Measurements from ENCODE around the gene GRK4.

The GRK4 gene

GRCh38 chr4:2927016-2927695 is 36.2 kb upstream of the GRK4 start:
- H3K4me3 ChIP-seq (ENCODE audit: low read depth, low read length): no peak overlapping the region
- POLR2A ChIA-PET: no interaction called here
- TF ChIP-seq CTCF (IDR thresholded peaks at IDR 0.05; ENCODE audit: insufficient read depth, low read length, missing control alignments): no peak
- CTCF ChIA-PET: interaction anchor here (1.5 kb wide), 1 partner anchor 163 kb away, joined by 7 read pairs; no protein-coding TSS in a partner anchor
- no peak for DNase-seq (ENCODE audit: low read depth, low spot score)

- POLR2A ChIA-PET: no interaction called here
Observed at GRCh38 chr4:2927696-2928075, 35.7 kb upstream of the GRK4 start.

DNA sequence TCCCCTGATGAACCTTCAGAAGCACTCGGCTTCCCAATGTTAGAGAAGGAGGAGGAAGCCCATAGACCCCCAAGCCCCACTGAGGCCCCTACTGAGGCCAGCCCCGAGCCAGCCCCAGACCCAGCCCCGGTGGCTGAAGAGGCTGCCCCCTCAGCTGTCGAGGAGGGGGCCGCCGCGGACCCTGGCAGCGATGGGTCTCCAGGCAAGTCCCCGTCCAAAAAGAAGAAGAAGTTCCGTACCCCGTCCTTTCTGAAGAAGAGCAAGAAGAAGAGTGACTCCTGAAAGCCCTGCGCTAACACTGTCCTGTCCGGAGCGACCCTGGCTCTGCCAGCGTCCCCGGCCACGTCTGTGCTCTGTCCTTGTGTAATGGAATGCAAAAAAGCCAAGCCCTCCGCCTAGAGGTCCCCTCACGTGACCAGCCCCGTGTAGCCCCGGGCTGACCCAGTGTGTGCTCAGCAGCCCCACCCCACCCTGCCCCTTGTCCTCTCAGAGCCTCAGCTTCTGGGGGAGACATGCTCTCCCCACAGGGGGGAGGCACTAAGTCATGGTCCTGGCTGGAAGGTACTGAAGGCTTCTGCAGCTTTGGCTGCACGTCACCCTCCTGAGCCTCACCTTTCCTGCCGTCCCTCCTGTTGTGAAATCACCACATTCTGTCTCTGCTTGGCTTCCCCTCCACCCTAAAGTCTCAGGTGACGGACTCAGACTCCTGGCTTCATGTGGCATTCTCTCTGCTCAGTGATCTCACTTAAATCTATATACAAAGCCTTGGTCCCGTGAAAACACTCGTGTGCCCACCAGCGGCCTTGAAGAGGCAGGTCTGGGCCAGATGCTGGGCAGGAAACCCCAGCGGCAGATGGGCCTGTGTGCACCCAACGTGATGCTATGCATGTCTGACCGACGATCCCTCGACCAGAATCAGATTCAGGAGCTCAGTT is 34.9 kb upstream of the GRK4 start:
- CTCF ChIA-PET: interaction anchor here (1.5 to 1.6 kb wide), 2 partner anchors 164 kb away, joined by 4 to 7 read pairs; no protein-coding TSS in a partner anchor
- no peak overlapping the region for H3K4me3 ChIP-seq (ENCODE audit: low read depth, low read length)
- no peak for DNase-seq (ENCODE audit: low read depth, low spot score)
- TF ChIP-seq CTCF (IDR thresholded peaks at IDR 0.05; ENCODE audit: insufficient read depth, low read length, missing control alignments): no peak
- POLR2A ChIA-PET: no interaction called here

More at GRCh38 chr4:2927696-2928075, 35.7 kb upstream of the GRK4 start:
- no peak for TF ChIP-seq CTCF (IDR thresholded peaks at IDR 0.05; ENCODE audit: insufficient read depth, low read length, missing control alignments)
- CTCF ChIA-PET: interaction anchor here (1.5 kb wide), 1 partner anchor 164 kb away, joined by 7 read pairs; no protein-coding TSS in a partner anchor
- H3K4me3 ChIP-seq (ENCODE audit: low read depth, low read length): no peak overlapping the region
- no peak for DNase-seq (ENCODE audit: low read depth, low spot score)

- TF ChIP-seq CTCF (IDR thresholded peaks at IDR 0.05; ENCODE audit: insufficient read depth, low read length, missing control alignments): no peak
- H3K4me3 ChIP-seq (ENCODE audit: low read depth, low read length): no peak overlapping the region
- ChIA-PET CTCF (interaction anchor here (1.6 kb wide), 1 partner anchor 165 kb away, joined by 4 read pairs; no protein-coding TSS in a partner anchor), POLR2A (no interaction called here)
- no peak for DNase-seq (ENCODE audit: low read depth, low spot score)
Observed at GRCh38 chr4:2929469-2929868, 33.9 kb upstream of the GRK4 start.

DNA sequence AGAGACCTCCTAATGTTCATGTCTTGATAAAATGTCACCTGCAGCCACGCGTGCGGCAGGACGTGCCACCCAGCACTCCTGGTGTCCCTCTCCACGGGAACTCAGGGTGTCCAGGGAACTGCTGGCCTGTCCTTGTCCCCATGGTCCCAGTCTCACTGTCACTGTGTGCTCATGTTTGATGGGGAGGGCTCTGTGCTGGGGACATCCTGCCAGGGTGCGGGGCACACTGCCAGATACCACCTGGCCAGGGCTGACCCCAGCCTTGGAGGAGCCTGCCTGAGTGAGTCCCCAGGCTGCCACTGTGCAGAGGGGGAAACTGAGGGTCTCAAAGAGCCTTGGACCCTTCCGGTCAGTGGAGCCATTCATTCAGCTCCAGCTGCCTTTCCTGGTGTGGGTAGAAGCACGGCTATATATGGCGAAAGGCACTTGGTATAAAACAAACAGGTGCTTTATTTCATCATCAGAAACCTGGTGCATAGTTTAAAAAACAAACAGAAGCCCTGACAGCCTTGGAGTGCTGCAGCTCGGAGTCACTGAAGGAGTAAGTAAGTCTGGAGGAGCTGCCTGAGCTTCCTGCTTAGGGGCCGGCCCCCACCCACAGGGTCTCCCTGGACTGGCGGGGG is 33.1 kb upstream of the GRK4 start:
- DNase-seq (ENCODE audit: low read depth, low spot score): no peak
- ChIA-PET POLR2A (no interaction called here), CTCF (interaction anchor here (1.6 kb wide), 1 partner anchor 166 kb away, joined by 4 read pairs; no protein-coding TSS in a partner anchor)
- TF ChIP-seq CTCF (IDR thresholded peaks at IDR 0.05; ENCODE audit: insufficient read depth, low read length, missing control alignments): no peak
- H3K4me3 ChIP-seq (ENCODE audit: low read depth, low read length): no peak overlapping the region

Measured in AG04449 (cell line).